Endothelial cell (in vitro differentiated cells): ENCODE results near the gene DLEC1. TPM values are rescaled to one million over a fixed set of nuclear protein-coding genes. Genes with fewer than 3 reads are reported as not detected.

Experiments
- DNase-seq: peaks from one replicate; pipeline ENCODE4 v3.0.0; 2021; ENCODE audit warnings: low spot score
- H3K27ac Mint-ChIP-seq: one replicate; pipeline ENCODE4 v1.8.0; 2021; ENCODE audit warnings: mixed read lengths, inconsistent platforms; ENCODE audit not compliant: unreplicated experiment
- H3K27me3 Mint-ChIP-seq: one replicate; pipeline ENCODE4 v1.8.0; 2021; ENCODE audit warnings: mild to moderate bottlenecking, moderate library complexity, mixed read lengths, inconsistent platforms; ENCODE audit not compliant: unreplicated experiment
- H3K36me3 Mint-ChIP-seq: one replicate; pipeline ENCODE4 v1.8.0; 2021; ENCODE audit warnings: mild to moderate bottlenecking, low read depth, mixed read lengths, inconsistent platforms; ENCODE audit not compliant: unreplicated experiment
- H3K4me1 Mint-ChIP-seq: one replicate; pipeline ENCODE4 v1.8.0; 2021; ENCODE audit warnings: mild to moderate bottlenecking, mixed read lengths, inconsistent platforms; ENCODE audit not compliant: unreplicated experiment
- H3K4me3 Mint-ChIP-seq: one replicate; pipeline ENCODE4 v1.8.0; 2021; ENCODE audit warnings: mild to moderate bottlenecking, mixed read lengths, inconsistent platforms; ENCODE audit not compliant: unreplicated experiment
- H3K9me3 Mint-ChIP-seq: one replicate; pipeline ENCODE4 v1.8.0; 2021; ENCODE audit warnings: mixed read lengths, inconsistent platforms; ENCODE audit not compliant: unreplicated experiment
- total RNA-seq: library from RNA; stranded (reverse); fragmentation: NEBNext Ultra II Directional; extraction: Animal tissue kit (Norgen Biotek cat#: 25700); gene quantifications from one replicate; pipeline ENCODE4 v1.2.1, GENCODE V29; 2021; ENCODE audit not compliant: unreplicated experiment
- TF ChIP-seq, protein P1 (sequence below): fragments of 200-600 bp; sonication (generic); IDR thresholded peaks from one replicate; pipeline ENCODE4 v1.5.0; 2021; ENCODE audit warnings: antibody characterized with exemption; ENCODE audit not compliant: unreplicated experiment

The DLEC1 gene
- total RNA-seq, 1 donor from 2014 or later = 0.62 TPM

GRCh38 chr3:37992271-37993066, 46.5 kb upstream of the DLEC1 start:
- TF ChIP-seq, protein P1, sequence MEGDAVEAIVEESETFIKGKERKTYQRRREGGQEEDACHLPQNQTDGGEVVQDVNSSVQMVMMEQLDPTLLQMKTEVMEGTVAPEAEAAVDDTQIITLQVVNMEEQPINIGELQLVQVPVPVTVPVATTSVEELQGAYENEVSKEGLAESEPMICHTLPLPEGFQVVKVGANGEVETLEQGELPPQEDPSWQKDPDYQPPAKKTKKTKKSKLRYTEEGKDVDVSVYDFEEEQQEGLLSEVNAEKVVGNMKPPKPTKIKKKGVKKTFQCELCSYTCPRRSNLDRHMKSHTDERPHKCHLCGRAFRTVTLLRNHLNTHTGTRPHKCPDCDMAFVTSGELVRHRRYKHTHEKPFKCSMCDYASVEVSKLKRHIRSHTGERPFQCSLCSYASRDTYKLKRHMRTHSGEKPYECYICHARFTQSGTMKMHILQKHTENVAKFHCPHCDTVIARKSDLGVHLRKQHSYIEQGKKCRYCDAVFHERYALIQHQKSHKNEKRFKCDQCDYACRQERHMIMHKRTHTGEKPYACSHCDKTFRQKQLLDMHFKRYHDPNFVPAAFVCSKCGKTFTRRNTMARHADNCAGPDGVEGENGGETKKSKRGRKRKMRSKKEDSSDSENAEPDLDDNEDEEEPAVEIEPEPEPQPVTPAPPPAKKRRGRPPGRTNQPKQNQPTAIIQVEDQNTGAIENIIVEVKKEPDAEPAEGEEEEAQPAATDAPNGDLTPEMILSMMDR = no peak
- peaks cover 18% of the 10 kb centered on the region for H3K27me3 Mint-ChIP-seq
- peaks cover 8% of the 10 kb centered on the region for H3K36me3 Mint-ChIP-seq
- H3K4me3 Mint-ChIP-seq = no peak overlapping the region
- DNase-seq = no peak
- no peaks in the 10 kb centered on the region for H3K9me3 Mint-ChIP-seq
- H3K27ac Mint-ChIP-seq = no peak overlapping the region
- peaks cover 32% of the 10 kb centered on the region for H3K4me1 Mint-ChIP-seq

DNA sequence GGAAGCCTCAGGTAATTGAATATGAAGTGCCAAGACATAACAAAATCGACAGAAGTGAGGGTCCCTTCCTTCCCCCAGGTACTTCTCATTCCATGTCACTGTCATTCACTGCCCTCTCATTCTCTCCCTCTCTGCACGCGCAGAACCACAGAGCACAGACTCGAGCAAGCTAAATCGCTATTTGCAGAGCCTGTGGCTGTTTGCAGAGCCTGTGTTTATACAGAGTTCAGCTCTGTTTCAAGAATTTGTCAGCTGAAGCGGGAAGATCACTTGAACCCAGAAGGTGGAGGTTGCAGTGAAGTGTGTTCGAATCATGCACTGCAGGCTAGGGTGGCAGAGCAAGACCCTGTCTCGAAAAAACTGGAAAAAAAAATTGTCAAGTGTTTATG, 45.9 kb upstream of the DLEC1 start:
- no peak overlapping the region for H3K4me3 Mint-ChIP-seq
- H3K27ac Mint-ChIP-seq = no peak overlapping the region
- peaks cover 18% of the 10 kb centered on the region for H3K27me3 Mint-ChIP-seq
- no peak for DNase-seq
- no peaks in the 10 kb centered on the region for H3K9me3 Mint-ChIP-seq
- H3K4me1 Mint-ChIP-seq = peaks cover 32% of the 10 kb centered on the region
- H3K36me3 Mint-ChIP-seq = peaks cover 8% of the 10 kb centered on the region
- TF ChIP-seq, protein P1 = no peak

- peaks cover 8% of the 10 kb centered on the region for H3K36me3 Mint-ChIP-seq
- H3K4me1 Mint-ChIP-seq = peaks cover 29% of the 10 kb centered on the region
Observed at GRCh38 chr3:37993460-37993819, 45.6 kb upstream of the DLEC1 start.

GRCh38 chr3:37993820-37994638, 45.0 kb upstream of the DLEC1 start:
- H3K9me3 Mint-ChIP-seq = no peaks in the 10 kb centered on the region
- peak; percentile 52 for DNase-seq
- peak overlapping the region; percentile 90 for H3K4me3 Mint-ChIP-seq
- TF ChIP-seq, protein P1 = no peak
- H3K27ac Mint-ChIP-seq = peak overlapping the region; percentile 75
- peaks cover 8% of the 10 kb centered on the region for H3K36me3 Mint-ChIP-seq
- H3K4me1 Mint-ChIP-seq = peaks cover 28% of the 10 kb centered on the region
- H3K27me3 Mint-ChIP-seq = peaks cover 18% of the 10 kb centered on the region

More at GRCh38 chr3:37993460-37993819, 45.6 kb upstream of the DLEC1 start:
- Mint-ChIP-seq H3K4me3 (peak overlapping the region; percentile 90), H3K9me3 (no peaks in the 10 kb centered on the region), H3K27me3 (peaks cover 18% of the 10 kb centered on the region), H3K27ac (peak overlapping the region; percentile 52)
- no peak for DNase-seq
- TF ChIP-seq, protein P1 = no peak

DNA sequence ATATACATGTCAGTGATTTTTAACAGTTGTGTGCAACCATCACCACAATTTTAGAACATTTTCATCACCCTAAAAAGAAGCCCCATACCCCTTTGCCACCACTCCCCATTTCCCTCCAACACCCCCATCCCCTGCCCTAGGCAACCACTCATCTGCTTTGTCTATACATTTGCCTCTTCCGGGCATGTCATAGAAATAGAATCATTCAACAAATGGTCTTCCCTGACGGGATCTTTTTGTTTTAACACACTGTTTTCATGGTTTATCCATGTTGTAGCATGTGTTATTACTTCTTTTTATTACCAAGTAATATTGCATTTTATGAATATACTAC, 44.4 kb upstream of the DLEC1 start:
- no peaks in the 10 kb centered on the region for H3K9me3 Mint-ChIP-seq
- peaks cover 18% of the 10 kb centered on the region for H3K27me3 Mint-ChIP-seq
- peak overlapping the region; percentile 90 for H3K4me3 Mint-ChIP-seq
- no peak for DNase-seq
- H3K4me1 Mint-ChIP-seq = peaks cover 27% of the 10 kb centered on the region
- TF ChIP-seq, protein P1 = no peak
- peaks cover 12% of the 10 kb centered on the region for H3K36me3 Mint-ChIP-seq
- H3K27ac Mint-ChIP-seq = peak overlapping the region; percentile 57
